IMR-90 (cell line): ENCODE results near the gene PDGFD. TPM values are rescaled to one million over a fixed set of nuclear protein-coding genes. Genes with fewer than 3 reads are reported as not detected.

Experiments used
- ATAC-seq: fragments of 200-7000 bp; cut with Tn5 transposase; 2 replicates; pipeline ENCODE4 v1.9.1; 2020; ENCODE audit warnings: low read depth, mild to moderate bottlenecking, moderate library complexity
- BruUV-seq: library from RNA; stranded (reverse); fragments of 400-500 nt; replicated peaks from 2 replicates; lab custom pipeline; 2021; lab: Mats Ljungman, UMichigan
- CTCF ChIA-PET: fragments of 300-600 bp; formaldehyde crosslinking; extraction: SDS; loops from one replicate; lab custom pipeline; 2021; ENCODE audit warnings: antibody characterized with exemption; lab: Yijun Ruan, JAX
- POLR2A ChIA-PET: fragments of 300-600 bp; sonication (Branson Sonifier 250); formaldehyde crosslinking; loops from one replicate; lab custom pipeline; 2022; ENCODE audit warnings: antibody characterized with exemption; ENCODE audit not compliant: unreplicated experiment; lab: Charles Lee
- DNase-seq: peaks from one replicate; pipeline ENCODE4 v3.0.0; 2013
- H2AFZ ChIP-seq: replicated peaks from 2 replicates; pipeline ENCODE3; 2013; ENCODE audit warnings: low read length, mild to moderate bottlenecking; ENCODE audit not compliant: poor library complexity
- H2AK5ac ChIP-seq: 2 replicates; pipeline ENCODE4 v1.6.1; 2013; ENCODE audit warnings: low read depth, low read length, inconsistent platforms
- H2AK9ac ChIP-seq: replicated peaks from 2 replicates; pipeline ENCODE3; 2013; ENCODE audit warnings: mild to moderate bottlenecking, low read depth, low read length, moderate library complexity; ENCODE audit not compliant: poor library complexity
- H2BK120ac ChIP-seq: 2 replicates; pipeline ENCODE4 v1.6.1; 2013; ENCODE audit warnings: low read depth, low read length, inconsistent platforms
- H2BK15ac ChIP-seq: 3 replicates; pipeline ENCODE4 v1.6.1; 2013; ENCODE audit warnings: low read depth, low read length, inconsistent platforms
- H2BK20ac ChIP-seq: 2 replicates; pipeline ENCODE4 v1.6.1; 2013; ENCODE audit warnings: low read depth, mild to moderate bottlenecking, inconsistent platforms, low read length, moderate library complexity
- H2BK5ac ChIP-seq: 2 replicates; pipeline ENCODE4 v1.6.1; 2013; ENCODE audit warnings: mild to moderate bottlenecking, low read depth, low read length, inconsistent platforms; ENCODE audit not compliant: poor library complexity, severe bottlenecking
- H3K14ac ChIP-seq: replicated peaks from 2 replicates; pipeline ENCODE4 v1.6.1; 2013; ENCODE audit warnings: low read depth, low read length, inconsistent platforms
- H3K18ac ChIP-seq: 2 replicates; pipeline ENCODE4 v1.6.1; 2013; ENCODE audit warnings: low read depth, low read length, control low read depth
- H3K23ac ChIP-seq: 2 replicates; pipeline ENCODE4 v1.6.1; 2013; ENCODE audit warnings: low read depth, low read length, inconsistent platforms
- H3K27ac ChIP-seq: 2 replicates; pipeline ENCODE4 v1.5.1; 2013; ENCODE audit warnings: mild to moderate bottlenecking, control low read depth, low read length; ENCODE audit not compliant: insufficient read depth
- H3K27me3 ChIP-seq: 2 replicates; pipeline ENCODE4 v1.6.1; 2013; ENCODE audit warnings: low read length; ENCODE audit not compliant: control insufficient read depth, insufficient read depth
- H3K36me3 ChIP-seq: 2 replicates; pipeline ENCODE4 v1.6.1; 2013; ENCODE audit warnings: low read length, mixed read lengths; ENCODE audit not compliant: control insufficient read depth, insufficient read depth
- H3K4ac ChIP-seq: 2 replicates; pipeline ENCODE4 v1.6.1; 2013; ENCODE audit warnings: low read depth, low read length, inconsistent platforms
- H3K4me1 ChIP-seq: 2 replicates; pipeline ENCODE4 v1.6.1; 2013; ENCODE audit warnings: low read length, mixed read lengths; ENCODE audit not compliant: control insufficient read depth, insufficient read depth
- H3K4me2 ChIP-seq: 2 replicates; pipeline ENCODE4 v1.6.1; 2013; ENCODE audit warnings: low read depth, mild to moderate bottlenecking, control low read depth, low read length, moderate library complexity
- H3K4me3 ChIP-seq: 2 replicates; pipeline ENCODE4 v1.5.1; 2013; ENCODE audit warnings: low read depth, mild to moderate bottlenecking, control low read depth, low read length, moderate library complexity; ENCODE audit not compliant: insufficient read depth
- H3K56ac ChIP-seq: 2 replicates; pipeline ENCODE4 v1.6.1; 2013; ENCODE audit warnings: low read length, inconsistent platforms; ENCODE audit not compliant: insufficient read depth; ENCODE audit errors: extremely low read depth
- H3K79me1 ChIP-seq, 2 experiments: 2 replicates each; pipeline ENCODE4 v1.6.1; 2013; ENCODE audit warnings: low read length in 2 of 2, inconsistent platforms in 1 of 2, low read depth in 1 of 2
- H3K9ac ChIP-seq: 2 replicates; pipeline ENCODE4 v1.6.1; 2013; ENCODE audit warnings: low read depth, low read length, control low read depth
- H3K9me1 ChIP-seq: 2 replicates; pipeline ENCODE4 v1.6.1; 2013; ENCODE audit warnings: low read length, inconsistent platforms; ENCODE audit not compliant: insufficient read depth
- H3K9me3 ChIP-seq: 2 replicates; pipeline ENCODE4 v1.6.1; 2013; ENCODE audit warnings: low read length; ENCODE audit not compliant: control insufficient read depth, insufficient read depth
- H4K20me1 ChIP-seq: 2 replicates; pipeline ENCODE4 v1.6.1; 2013; ENCODE audit warnings: low read length, inconsistent platforms; ENCODE audit not compliant: insufficient read depth
- H4K5ac ChIP-seq: 2 replicates; pipeline ENCODE4 v1.6.1; 2013; ENCODE audit warnings: mild to moderate bottlenecking, low read depth, low read length, control low read depth
- H4K8ac ChIP-seq, 2 experiments: 2 replicates each; pipeline ENCODE4 v1.6.1; 2013; ENCODE audit warnings: low read depth in 2 of 2, low read length in 2 of 2, control low read depth in 1 of 2, inconsistent platforms in 1 of 2
- H4K91ac ChIP-seq: 2 replicates; pipeline ENCODE4 v1.6.1; 2013; ENCODE audit warnings: low read depth, low read length, inconsistent platforms; ENCODE audit not compliant: insufficient read depth
- BHLHE40 ChIP-seq: fragments of 150-350 bp; IDR thresholded peaks from 2 replicates; pipeline ENCODE4 v1.6.1; 2016; ENCODE audit warnings: mild to moderate bottlenecking, low read depth, low read length
- CEBPB ChIP-seq: IDR thresholded peaks from 2 replicates; pipeline ENCODE4 v1.6.1; 2012; ENCODE audit warnings: low read depth, low read length, improper control_type of control experiment
- CTCF ChIP-seq: conservative IDR thresholded peaks from 2 replicates; pipeline ENCODE4 v1.5.1; 2012; ENCODE audit warnings: mild to moderate bottlenecking, low read depth, low read length, improper control_type of control experiment
- FOS ChIP-seq: fragments of 150-350 bp; IDR thresholded peaks from 2 replicates; pipeline ENCODE4 v1.6.1; 2016; ENCODE audit warnings: low read depth, low read length
- MAFK ChIP-seq: IDR thresholded peaks from 2 replicates; pipeline ENCODE4 v1.6.1; 2012; ENCODE audit warnings: low read depth, low read length, improper control_type of control experiment
- MAZ ChIP-seq: IDR thresholded peaks from 2 replicates; pipeline ENCODE4 v1.6.1; 2012; ENCODE audit warnings: low read depth, mild to moderate bottlenecking, low read length, improper control_type of control experiment, moderate library complexity, borderline replicate concordance
- MXI1 ChIP-seq: IDR thresholded peaks from 2 replicates; pipeline ENCODE4 v1.6.1; 2012; ENCODE audit warnings: low read depth, mild to moderate bottlenecking, low read length, moderate library complexity, borderline replicate concordance
- NFE2L2 ChIP-seq: fragments of 150-350 bp; IDR thresholded peaks from 2 replicates; pipeline ENCODE4 v1.6.1; 2016; ENCODE audit warnings: low read depth, mild to moderate bottlenecking, low read length
- POLR2A ChIP-seq: IDR thresholded peaks from 2 replicates; pipeline ENCODE4 v1.6.1; 2012; ENCODE audit warnings: mild to moderate bottlenecking, low read depth, low read length
- RAD21 ChIP-seq: IDR thresholded peaks from 2 replicates; pipeline ENCODE4 v1.6.1; 2012; ENCODE audit warnings: low read length, improper control_type of control experiment
- RCOR1 ChIP-seq: IDR thresholded peaks from 2 replicates; pipeline ENCODE4 v1.6.1; 2012; ENCODE audit warnings: mild to moderate bottlenecking, low read length, improper control_type of control experiment; ENCODE audit not compliant: insufficient replicate concordance
- RFX5 ChIP-seq: IDR thresholded peaks from 2 replicates; pipeline ENCODE4 v1.8.0; 2012; ENCODE audit warnings: low read depth, mild to moderate bottlenecking, low read length, moderate library complexity
- SMC3 ChIP-seq: fragments of 150-350 bp; IDR thresholded peaks from 2 replicates; pipeline ENCODE4 v1.6.1; 2016; ENCODE audit warnings: low read depth, mild to moderate bottlenecking, antibody characterized with exemption, low read length, moderate library complexity
- WGBS, 2 experiments: methylation state at CpG; one replicate each; pipeline versions ENCODE4 v1.1.5 to v1.1.7; 2013; ENCODE audit warnings: missing lambda C conversion rate in 2 of 2; ENCODE audit not compliant: insufficient read length in 1 of 2; ENCODE audit errors: extremely low coverage in 2 of 2; 5-methylcytosine and 5-hydroxymethylcytosine counted together
- dilution Hi-C: fragments of 300-500 bp; cut with HindIII; formaldehyde crosslinking; loops from one replicate; pipeline ENCODE4 v1.14.3; 2018; ENCODE audit warnings: low sequenced_read_pairs; ENCODE audit not compliant: unreplicated experiment
- in situ Hi-C: fragments of 300-500 bp; cut with MboI; formaldehyde crosslinking; loops from 3 replicates; pipeline ENCODE4 v1.14.3; 2019; ENCODE audit warnings: low sequenced_read_pairs, inconsistent platforms, mixed read lengths
- intact Hi-C: fragments of 100-400 bp; cut with micrococcal nuclease; formaldehyde crosslinking; loops from 2 replicates; pipeline ENCODE4 v1.10.0; 2022
- polyA plus RNA-seq, 3 experiments: library from polyadenylated mRNA; depleted of rRNA; stranded (reverse); fragments of >200 nt; gene quantifications; 2 replicates each; pipeline ENCODE4 v1.2.3, GENCODE V29; 2012; ENCODE audit warnings: low replicate concordance in 1 of 3
- total RNA-seq: library from RNA; depleted of rRNA; stranded (reverse); fragments of >200 nt; gene quantifications from 2 replicates; pipeline ENCODE4 v1.2.3, GENCODE V29; 2012
- TF ChIP-seq, protein P1 (sequence below): fragments of 150-350 bp; IDR thresholded peaks from 2 replicates; pipeline ENCODE4 v1.6.1; 2017; ENCODE audit warnings: mild to moderate bottlenecking, antibody characterized with exemption, low read length, low read depth

Gene PDGFD
- total and polyA plus RNA-seq, 2 of the 4 experiments (the other 2 are of a cell fraction), result 2.1 to 3.0 TPM

DNA sequence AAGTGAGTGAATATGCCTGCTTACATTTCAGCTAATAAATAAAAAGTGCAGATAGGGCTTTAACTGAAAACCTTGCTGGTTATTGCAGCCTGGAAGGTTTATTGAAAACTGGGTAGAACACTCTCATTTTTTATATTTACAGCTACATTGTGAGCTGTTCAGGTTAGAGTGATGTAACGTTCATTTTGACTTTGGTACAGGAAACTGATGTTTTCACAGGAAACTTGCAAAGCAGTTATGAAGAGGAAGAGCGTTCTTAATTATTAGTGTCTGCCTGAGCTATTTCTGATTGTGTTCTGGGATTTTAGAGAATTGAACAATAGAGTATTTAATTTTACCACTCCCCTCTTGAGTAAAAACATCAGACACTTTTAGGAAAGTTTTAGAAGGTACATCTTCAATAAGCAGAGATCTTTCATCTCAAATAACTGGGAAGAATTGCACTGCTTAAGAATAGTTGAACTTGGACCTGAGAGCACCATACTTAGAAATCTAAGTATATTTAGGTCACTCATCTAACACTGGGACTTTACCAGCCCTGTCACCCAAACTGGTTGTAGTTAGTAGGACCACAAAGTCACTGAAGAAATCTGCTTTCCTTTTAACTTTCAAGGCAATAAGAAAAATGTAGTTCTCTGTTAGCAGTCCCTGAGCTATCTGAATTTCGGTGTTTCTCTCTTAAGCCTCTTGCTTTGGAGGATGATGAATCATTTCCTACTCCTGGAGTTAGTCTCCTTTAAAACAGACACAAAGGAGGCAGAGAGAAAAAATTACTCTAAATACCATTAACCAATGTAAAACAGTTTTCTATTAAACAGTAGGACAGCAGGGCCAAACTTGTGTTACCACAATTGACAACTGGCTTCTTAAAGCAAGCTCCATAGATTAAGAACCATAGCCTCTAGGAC is 256.1 kb downstream of the PDGFD start:
- in situ Hi-C loops (no loop called here), intact Hi-C loops (no loop called here), dilution Hi-C loops (no loop called here)
- no peak overlapping the region; the same call in 1 of the 2 replicates for H4K5ac ChIP-seq
- H4K20me1 ChIP-seq, result no peaks in the 10 kb centered on the region
- no CpG with 5 or more reads among the region's 3 CpGs for WGBS, 2 experiments
- peaks cover 3% of the 10 kb centered on the region; the same call in 1 of the 2 replicates for H3K36me3 ChIP-seq
- H3K79me1 ChIP-seq, result no peaks in the 10 kb centered on the region
- no peaks in the 10 kb centered on the region for H3K9me1 ChIP-seq
- peak overlapping the region; percentile 83; the same call in 1 of the 2 replicates for H3K23ac ChIP-seq
- H3K9me3 ChIP-seq, result no peaks in the 10 kb centered on the region
- peak overlapping the region; percentile 49; the same call in 1 of the 2 replicates for H3K4ac ChIP-seq
- H3K27me3 ChIP-seq, result no peaks in the 10 kb centered on the region
- H2AFZ ChIP-seq, result no peak overlapping the region
- H3K27ac ChIP-seq, result 0 out of 2 replicates have a peak overlapping the region, but pooled peaks have one; percentile 10
- H3K4me3 ChIP-seq, result no peak overlapping the region
- H2AK5ac ChIP-seq, result no peak overlapping the region
- H4K8ac ChIP-seq, result peak overlapping the region; percentile 85 to 92; a peak in 3 of 4 replicates
- H2AK9ac ChIP-seq, result no peak overlapping the region
- no peak overlapping the region; the same call in 1 of the 2 replicates for H3K9ac ChIP-seq
- ATAC-seq (peak; percentile 98), DNase-seq (peak; percentile 68)
- peak overlapping the region; percentile 54; the same call in 1 of the 2 replicates for H4K91ac ChIP-seq
- peak overlapping the region; percentile 88 for H2BK5ac ChIP-seq
- POLR2A ChIA-PET, result no interaction called here
- H3K18ac ChIP-seq, result peak overlapping the region; percentile 71; the same call in 1 of the 2 replicates
- H2BK120ac ChIP-seq, result peak overlapping the region; percentile 84
- TSS peak; percentile 73 for BruUV-seq
- peak overlapping the region; percentile 90; the same call in 1 of the 2 replicates for H2BK20ac ChIP-seq
- H3K56ac ChIP-seq, result peak overlapping the region; percentile 69; the same call in 1 of the 2 replicates
- peak overlapping the region; percentile 97; the same call in 2 of the 3 replicates for H2BK15ac ChIP-seq
- H3K14ac ChIP-seq, result peak overlapping the region; percentile 91
- CTCF ChIA-PET, result interaction anchor here (0.6 to 1.7 kb wide), 3 partner anchors 20 to 274 kb away, joined by 3 to 5 read pairs (median 3); no protein-coding TSS in a partner anchor
- peak overlapping the region; percentile 35; the same call in 1 of the 2 replicates for H3K4me2 ChIP-seq
- H3K4me1 ChIP-seq, result no peaks in the 10 kb centered on the region
- TF ChIP-seq FOS (no peak), CEBPB (no peak), RFX5 (no peak), RAD21 (no peak), MXI1 (no peak), BHLHE40 (no peak), RCOR1 (no peak), MAFK (no peak), NFE2L2 (no peak), SMC3 (no peak), CTCF (no peak), POLR2A (no peak), MAZ (no peak)
- TF ChIP-seq, protein P1, sequence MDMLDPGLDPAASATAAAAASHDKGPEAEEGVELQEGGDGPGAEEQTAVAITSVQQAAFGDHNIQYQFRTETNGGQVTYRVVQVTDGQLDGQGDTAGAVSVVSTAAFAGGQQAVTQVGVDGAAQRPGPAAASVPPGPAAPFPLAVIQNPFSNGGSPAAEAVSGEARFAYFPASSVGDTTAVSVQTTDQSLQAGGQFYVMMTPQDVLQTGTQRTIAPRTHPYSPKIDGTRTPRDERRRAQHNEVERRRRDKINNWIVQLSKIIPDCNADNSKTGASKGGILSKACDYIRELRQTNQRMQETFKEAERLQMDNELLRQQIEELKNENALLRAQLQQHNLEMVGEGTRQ, result no peak
